Raji (cell line): ENCODE measurements around the gene SLX9.

ENCODE experiments used
- POLR2A ChIP-seq: IDR thresholded peaks from 2 replicates; pipeline ENCODE4 v1.6.1; 2011; ENCODE audit warnings: low read depth, low read length, control low read depth; ENCODE audit not compliant: insufficient read depth

SLX9 gene

GRCh38 chr21:44979687-44980561 is 40.1 kb downstream of the SLX9 start:
- TF ChIP-seq POLR2A, result no peak

- no peak for TF ChIP-seq POLR2A
Observed at GRCh38 chr21:44980562-44981489, 41.0 kb downstream of the SLX9 start.

GRCh38 chr21:44982558-44983250 is 42.9 kb downstream of the SLX9 start:
- TF ChIP-seq POLR2A, result no peak

- no peak for TF ChIP-seq POLR2A
Observed at GRCh38 chr21:44983421-44984206, 43.8 kb downstream of the SLX9 start.

- no peak for TF ChIP-seq POLR2A
Observed at GRCh38 chr21:44984428-44984791, 44.6 kb downstream of the SLX9 start.

GRCh38 chr21:44984792-44985440 is 45.1 kb downstream of the SLX9 start:
- TF ChIP-seq POLR2A, result no peak

GRCh38 chr21:44985441-44986401 is 45.9 kb downstream of the SLX9 start:
- TF ChIP-seq POLR2A, result no peak

- TF ChIP-seq POLR2A, result no peak
Observed at GRCh38 chr21:44986471-44987291, 46.9 kb downstream of the SLX9 start.

GRCh38 chr21:44987301-44987885 is 47.6 kb downstream of the SLX9 start:
- no peak for TF ChIP-seq POLR2A

- no peak for TF ChIP-seq POLR2A
Observed at GRCh38 chr21:44987886-44988606, 48.2 kb downstream of the SLX9 start.

GRCh38 chr21:44988607-44989536 is 49.0 kb downstream of the SLX9 start:
- no peak for TF ChIP-seq POLR2A
